Stimulated activated CD8-positive, alpha-beta memory T cell treated with anti-CD3 and anti-CD28 coated beads, Interleukin-15, amount 100 ng/mL, for 4 hours (primary cell): ENCODE results near the gene CELF5.

ENCODE experiments used
- DNase-seq, 2 donors: peaks; one replicate each; pipeline ENCODE4 v3.0.0-alpha.2; 2020; ENCODE audit warnings: low read depth in 2 of 2

Gene CELF5

GRCh38 chr19:3243819-3244700 is 19.6 kb downstream of the CELF5 start:
- DNase-seq: no peak

- no peak for DNase-seq
Observed at GRCh38 chr19:3245050-3245449, 20.6 kb downstream of the CELF5 start.

- no peak for DNase-seq
Observed at GRCh38 chr19:3248728-3249326, 24.4 kb downstream of the CELF5 start.

DNA sequence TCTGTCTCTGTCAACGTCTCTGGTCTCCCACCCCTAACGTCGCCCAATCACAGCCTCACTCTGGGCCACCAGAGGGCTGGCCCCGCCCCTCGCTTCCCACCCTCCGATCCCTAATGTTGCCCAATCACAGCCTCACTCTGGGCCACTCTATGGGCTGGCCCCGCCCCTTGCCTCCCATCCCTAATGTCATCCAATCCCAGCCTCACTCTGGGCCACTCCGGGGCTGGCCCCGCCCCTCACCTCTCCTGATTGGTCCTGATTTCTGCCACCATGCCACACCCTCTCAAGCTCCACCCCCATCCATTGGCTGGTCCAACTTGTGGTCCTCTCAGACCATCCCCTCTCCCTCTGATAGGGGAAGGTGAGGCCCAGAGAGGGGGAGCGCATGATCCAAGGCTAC is 24.9 kb downstream of the CELF5 start:
- no peak for DNase-seq

DNA sequence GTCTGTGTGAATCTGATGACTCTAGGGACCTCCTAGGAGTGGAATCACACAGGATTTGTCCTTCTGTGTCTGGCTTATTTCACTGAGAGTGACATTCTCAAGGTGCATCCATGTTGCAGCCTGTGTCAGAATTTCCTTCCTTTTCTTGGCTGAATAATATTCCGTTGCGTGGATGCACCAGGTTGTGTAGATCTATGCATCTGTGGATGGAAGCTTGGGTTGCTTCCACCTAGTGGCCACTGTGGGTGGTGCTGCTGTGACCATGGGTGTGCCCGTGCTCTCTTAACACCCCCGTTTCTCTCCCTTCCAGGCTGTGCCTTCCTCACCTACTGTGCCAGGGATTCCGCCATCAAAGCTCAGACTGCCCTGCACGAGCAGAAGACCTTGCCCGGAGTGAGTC is 26.2 kb downstream of the CELF5 start:
- DNase-seq: no peak

GRCh38 chr19:3251229-3251628 is 26.8 kb downstream of the CELF5 start:
- DNase-seq: no peak

DNA sequence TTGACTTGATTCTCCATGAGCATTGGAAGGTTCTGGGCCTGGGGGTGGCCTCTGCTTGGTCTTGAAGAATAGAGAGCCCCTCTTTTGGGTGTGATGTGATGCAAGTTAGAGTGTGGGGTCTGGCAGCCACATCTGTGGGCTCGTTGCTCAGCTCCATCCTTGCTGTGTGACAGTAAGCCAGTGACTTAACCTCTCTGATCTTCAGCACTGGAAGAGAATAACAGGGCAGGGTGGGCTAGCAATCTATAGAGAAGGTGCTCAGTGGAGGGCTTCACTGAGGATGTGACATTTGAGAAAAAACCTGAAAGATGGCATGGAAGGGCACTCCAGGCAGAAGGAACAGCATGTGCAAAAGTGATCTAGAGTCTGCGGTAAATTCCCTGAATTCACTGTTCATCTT is 28.2 kb downstream of the CELF5 start:
- DNase-seq: no peak

DNA sequence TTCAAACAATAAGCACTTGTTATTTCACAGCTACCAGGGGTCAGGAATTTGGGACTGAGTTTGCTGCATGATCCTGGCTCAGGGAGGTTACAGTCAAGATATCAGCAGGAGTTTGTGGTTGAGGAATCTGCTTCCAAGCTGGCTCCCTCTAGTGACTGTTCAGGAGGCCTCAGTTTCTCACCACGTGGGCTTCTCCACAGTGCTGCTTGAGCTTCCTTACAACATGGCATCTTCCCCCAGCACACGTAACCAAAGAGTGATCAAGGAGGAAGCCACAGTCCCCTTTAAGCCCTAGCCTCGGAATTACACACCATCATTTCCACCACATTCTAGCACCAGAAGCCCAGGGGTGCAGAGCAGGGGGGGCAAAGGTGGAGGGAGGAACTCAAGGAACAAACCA is 28.8 kb downstream of the CELF5 start:
- no peak for DNase-seq

GRCh38 chr19:3254520-3254919 is 30.1 kb downstream of the CELF5 start:
- DNase-seq: no peak

DNA sequence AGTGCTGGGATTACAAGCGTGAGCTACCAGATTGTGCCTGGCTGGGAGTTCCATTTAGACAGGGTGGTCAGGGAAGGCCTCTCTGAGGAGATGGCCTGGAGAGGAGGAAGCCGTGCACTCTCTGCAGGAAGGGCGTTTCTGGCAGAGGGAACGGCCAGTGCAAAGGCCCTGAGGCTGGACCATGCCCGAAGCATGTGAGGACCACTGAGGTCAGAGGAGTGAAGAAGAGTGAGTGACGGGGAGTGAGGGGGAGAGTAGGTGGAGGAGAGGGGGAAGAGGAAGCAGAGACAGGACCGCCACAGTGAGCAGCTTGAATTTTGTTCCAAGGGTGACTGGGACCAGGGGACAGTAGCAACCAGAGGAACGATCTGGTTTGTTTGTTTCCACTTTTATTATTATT is 32.6 kb downstream of the CELF5 start:
- no peak for DNase-seq

DNA sequence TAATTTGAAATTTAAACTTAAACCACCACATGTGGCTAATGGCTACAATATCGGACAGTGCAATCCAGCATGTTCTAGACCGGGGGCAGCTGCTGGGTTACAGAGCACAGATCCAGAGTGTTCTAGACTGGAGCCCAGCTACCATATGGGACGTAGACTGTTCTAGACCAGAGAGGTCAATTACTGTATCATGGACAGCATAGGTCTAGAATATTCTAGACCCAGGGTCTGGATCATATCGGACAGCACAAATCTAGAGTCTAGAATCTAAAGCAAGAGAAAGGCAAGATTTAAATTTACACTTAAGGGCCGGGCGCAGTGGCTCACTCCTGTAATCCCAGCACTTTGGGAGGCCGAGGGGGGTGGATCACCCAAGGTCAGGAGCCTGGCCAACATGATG is 37.9 kb downstream of the CELF5 start:
- DNase-seq: no peak

- no peak for DNase-seq
Observed at GRCh38 chr19:3263866-3264265, 39.4 kb downstream of the CELF5 start.

DNA sequence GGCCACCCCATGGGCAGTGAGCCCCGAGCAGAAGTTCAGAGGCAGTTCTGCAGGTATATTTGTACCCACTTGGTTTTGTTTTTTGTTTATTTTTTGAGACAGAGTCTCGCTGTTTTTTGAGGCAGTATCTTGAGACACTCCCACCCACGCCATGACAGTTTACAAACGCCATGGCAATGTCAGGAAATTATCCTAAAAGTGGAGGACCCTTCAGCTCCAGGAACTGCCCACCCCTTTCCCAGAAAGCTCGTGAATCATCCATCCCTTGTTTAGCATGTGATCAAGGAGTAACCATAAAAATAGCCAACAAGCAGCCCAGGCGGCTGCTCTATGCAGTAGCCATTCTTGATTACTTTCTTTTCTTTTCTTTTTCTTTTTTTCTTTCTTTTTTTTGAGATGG is 41.0 kb downstream of the CELF5 start:
- no peak for DNase-seq

GRCh38 chr19:3266092-3266693 is 41.7 kb downstream of the CELF5 start:
- DNase-seq: no peak

GRCh38 chr19:3266792-3267514 is 42.5 kb downstream of the CELF5 start:
- DNase-seq: no peak

GRCh38 chr19:3268326-3268725 is 43.9 kb downstream of the CELF5 start:
- DNase-seq: no peak

DNA sequence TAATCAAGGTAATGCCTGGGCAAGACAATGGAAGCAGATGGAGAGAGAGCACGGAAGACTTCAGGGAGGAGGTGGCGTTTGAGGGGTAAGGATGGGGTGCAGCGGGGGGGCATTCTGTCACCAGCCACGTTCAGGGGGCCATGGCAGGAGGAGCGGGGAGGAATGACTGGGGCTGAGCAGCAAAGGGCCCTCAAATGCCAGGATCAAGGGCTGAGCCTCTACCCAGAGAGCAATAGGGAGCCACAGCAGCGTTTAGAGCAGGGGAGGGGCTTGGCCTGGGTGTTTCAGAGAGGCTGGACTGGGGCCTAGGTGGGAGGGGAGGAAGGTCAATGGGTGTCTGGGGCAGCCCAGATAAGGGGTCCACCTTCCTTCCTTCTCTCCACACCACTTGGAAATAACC is 44.3 kb downstream of the CELF5 start:
- no peak for DNase-seq

- DNase-seq: no peak
Observed at GRCh38 chr19:3269916-3270671, 45.6 kb downstream of the CELF5 start.

- DNase-seq: peak in 1 of 2 donors; percentile 26
Observed at GRCh38 chr19:3270902-3271301, 46.4 kb downstream of the CELF5 start.

GRCh38 chr19:3272401-3272931 is 48.0 kb downstream of the CELF5 start:
- no peak for DNase-seq

DNA sequence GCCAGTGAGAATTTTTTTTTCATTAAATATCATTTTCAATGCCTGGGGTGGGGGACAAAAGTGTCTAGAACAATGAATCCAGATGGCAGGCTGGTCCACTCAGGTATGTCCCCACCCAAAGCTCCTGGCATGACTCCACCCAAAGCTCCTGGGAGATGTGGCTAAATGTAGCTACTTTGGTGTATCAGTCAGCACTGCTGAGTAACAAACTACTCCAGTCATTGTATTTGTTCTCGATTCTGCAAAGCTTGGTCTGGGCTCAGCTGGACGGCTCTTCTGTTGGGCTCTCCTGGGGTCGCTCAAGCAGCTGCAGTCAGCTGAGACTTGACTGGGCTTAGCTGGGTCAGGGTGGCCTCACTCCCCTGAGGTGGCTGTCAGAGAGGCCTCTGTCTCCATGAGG is 48.5 kb downstream of the CELF5 start:
- DNase-seq: no peak
